ENCODE data around the gene CUBN.

Gene CUBN

DNA sequence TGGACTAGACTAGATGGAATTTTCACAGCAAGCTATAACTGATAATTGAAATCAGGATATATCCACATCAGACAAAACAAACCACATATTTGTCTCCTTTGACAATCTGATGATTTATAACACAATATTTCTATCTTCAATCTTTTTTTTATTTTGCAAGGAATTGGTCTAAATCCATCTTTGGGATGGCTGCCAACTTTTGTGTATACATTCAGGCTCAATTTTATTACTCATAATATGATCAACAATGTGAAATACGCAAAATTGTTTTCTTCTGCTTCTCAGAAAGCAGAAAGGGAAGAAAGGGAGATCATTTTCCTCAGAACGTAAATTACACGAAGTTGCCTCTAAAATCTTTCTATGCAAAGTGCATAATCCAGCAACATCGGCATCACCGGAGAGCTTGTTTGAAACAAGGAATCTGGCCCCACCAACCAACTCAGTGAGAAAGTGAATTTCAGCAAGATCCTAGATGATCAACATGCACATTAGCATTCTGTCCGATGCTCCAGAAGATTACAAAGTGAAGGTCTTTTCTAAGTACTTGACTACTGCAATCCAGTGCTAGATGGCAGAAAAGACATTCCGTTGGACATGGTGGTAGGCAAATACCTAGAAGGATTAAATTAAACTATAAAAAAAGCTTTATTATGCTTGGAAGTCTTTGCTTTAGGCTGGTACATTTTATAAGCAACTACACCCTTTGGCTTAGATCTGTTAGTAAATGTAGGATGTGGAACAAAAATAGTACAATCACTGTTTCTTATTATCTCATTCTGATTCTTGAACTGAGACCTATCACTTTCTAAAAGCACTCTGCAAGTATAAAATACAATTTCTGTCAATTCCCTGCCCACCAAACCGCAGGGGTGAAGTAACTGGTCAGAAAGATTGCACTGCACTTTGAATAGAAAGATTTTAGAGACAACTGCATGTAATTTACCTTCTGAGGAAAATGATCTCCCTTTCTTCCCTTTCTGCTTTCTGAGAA is 186.0 kb downstream of the CUBN start:
- DNase-seq = no peak

- no peak for DNase-seq
Measured at GRCh38 chr10:16942381-16943078, 187.1 kb downstream of the CUBN start.

GRCh38 chr10:16941870-16942269 is 187.7 kb downstream of the CUBN start:
- no peak for DNase-seq

DNA sequence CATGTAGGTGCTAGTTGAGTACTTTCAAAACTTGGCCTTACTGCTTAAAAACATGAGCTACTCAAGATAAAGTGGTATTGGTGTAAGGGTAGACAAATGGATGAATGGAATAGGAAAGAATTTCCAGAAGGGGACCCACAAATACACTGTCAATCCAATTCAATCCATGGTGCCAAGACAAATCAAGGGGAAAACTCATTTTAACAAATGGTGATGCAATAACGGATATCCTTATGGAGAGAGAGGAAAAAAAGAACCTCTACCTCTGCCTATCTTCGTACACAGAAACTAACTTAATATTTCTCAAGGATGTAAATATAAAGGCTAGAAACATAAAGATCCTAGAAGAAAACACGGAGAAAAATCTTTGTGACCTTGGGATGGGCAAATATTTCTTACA is 188.5 kb downstream of the CUBN start:
- DNase-seq = no peak

DNA sequence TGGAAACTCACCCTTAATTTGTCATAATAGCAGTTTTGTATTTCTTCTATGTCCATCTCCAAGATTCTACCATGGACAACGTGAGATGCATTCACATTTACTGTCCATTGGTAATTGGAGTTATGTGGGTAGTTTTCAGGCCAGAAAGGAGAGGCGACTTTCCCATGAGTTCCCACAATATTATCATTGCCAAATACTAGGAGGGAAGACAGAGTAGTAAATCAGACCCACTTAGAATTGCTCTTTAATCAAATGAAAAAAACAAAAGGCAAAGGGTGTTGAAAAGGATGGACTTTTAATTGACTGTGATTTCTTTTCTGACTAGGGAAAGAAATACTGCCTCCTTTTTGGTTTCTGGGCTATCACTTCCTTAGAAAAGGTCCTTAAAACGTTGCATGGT is 190.7 kb downstream of the CUBN start:
- DNase-seq = no peak

GRCh38 chr10:16934461-16934860 is 195.2 kb downstream of the CUBN start:
- DNase-seq = no peak

DNA sequence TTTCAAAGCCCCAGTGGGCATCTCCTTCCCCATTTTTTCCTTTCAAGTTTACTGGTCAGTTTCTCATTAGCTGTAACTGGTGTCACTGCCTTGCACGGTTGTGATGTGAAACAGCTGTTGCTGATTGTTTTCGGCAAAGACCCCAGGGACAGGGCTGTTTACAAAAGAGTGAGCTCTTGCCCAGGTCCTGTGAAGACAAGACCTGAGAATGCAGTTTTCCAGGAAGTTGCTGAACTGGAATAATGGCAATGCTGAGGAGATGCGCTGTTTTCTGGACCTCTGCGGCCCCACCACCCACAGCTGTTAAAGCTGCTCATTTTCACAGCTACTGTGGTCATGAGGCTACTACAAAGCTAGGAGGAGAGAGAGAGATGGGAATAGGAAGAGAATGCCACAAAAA is 195.8 kb downstream of the CUBN start:
- no peak for DNase-seq

DNA sequence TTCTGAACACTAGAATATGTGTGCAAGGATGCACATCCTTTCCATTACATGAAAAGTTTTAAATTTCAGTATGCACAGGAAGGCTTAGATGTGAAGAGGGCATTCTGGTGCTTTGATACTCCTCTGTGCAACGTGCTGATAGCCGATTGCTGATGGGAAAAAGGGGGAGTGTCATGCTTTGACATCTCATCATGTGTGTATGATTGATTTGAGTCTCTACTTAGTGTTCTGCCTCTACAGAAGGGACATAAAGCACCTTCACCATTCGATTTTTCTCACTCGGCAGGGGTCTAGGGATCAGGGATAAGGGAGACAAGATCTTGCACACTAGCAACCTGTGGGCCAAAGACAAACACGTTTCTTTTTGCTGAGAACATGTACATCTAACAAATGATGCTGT is 197.7 kb downstream of the CUBN start:
- no peak for DNase-seq

DNA sequence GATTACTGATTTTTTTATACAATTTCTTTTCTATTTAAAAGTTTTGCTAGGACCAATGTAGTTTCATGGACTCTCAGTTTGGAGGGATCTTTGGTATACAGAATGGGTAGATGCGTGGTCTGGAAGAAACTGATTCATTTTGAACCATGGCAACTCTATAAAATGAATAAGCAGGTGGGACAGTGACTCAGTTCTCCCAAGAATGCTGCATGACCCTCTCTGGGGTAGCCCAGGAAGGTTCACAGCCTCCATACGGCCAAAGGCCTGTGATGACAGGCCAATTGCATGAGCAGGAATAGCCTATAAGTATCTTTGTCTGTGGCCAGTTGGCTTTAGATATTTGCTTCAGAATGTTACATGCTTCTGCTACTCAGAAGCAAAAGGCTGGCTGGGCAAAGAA is 199.1 kb downstream of the CUBN start:
- no peak for DNase-seq

DNA sequence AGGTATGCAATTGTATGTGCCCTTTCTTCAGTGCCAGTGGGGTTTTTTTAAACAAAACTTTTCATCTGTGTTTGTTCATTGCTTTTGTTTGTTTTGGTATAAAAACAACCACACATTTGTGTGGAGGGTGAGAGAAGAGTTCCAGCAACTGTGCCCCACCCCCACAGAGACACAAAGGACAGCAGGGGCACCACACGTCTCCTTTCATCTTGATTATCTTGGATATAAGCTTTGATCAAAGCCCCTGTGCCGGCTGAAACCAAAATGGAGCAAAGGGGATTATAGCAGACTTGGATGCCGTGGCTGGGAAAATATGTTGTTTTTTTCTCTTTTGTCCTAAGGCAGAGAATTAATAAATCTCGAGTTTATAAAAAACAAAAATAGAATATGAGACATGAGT is 200.5 kb downstream of the CUBN start:
- no peak for DNase-seq

- no peak for DNase-seq
Measured at GRCh38 chr10:16927546-16927945, 202.1 kb downstream of the CUBN start.

DNA sequence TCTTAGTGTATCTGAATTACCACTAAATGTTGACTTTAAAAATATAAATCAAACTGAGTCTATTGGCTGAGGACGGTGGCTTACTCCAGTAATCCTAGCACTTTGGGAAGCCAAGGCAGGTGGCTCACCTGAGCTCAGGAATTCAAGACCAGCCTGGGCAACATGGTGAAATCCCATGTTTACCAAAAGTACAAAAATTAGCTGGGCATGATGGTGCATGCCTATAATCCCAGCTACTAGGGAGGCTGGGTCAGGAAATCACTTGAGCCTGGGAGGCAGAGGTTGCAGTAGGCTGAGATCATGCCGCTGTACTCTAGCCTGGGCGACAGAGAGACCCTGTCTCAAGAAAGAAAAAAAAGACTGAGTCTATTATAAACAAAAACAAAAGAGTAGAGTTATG is 205.9 kb downstream of the CUBN start:
- no peak for DNase-seq

- DNase-seq = no peak
Measured at GRCh38 chr10:16923309-16923708, 206.3 kb downstream of the CUBN start.

- DNase-seq = no peak
Measured at GRCh38 chr10:16919121-16919982, 210.3 kb downstream of the CUBN start.

DNA sequence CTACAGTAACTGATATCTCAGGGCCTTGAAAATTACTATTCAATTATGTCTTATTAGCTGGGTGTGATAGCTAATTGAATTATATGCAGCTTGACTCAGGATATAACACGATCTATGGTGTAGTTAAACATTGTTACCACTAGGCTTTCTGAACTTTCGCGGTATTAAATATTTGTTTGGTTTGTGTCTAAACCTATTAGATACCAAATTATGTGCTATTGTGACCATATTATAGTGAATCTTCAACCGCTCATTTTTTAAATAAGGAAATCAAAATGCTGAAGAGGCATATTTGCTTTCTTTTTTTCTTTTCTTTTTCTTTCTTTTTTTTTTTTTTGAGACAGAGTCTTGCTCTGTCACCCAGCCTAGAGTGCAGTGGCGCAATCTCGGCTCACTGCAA is 213.1 kb downstream of the CUBN start:
- DNase-seq = no peak

DNA sequence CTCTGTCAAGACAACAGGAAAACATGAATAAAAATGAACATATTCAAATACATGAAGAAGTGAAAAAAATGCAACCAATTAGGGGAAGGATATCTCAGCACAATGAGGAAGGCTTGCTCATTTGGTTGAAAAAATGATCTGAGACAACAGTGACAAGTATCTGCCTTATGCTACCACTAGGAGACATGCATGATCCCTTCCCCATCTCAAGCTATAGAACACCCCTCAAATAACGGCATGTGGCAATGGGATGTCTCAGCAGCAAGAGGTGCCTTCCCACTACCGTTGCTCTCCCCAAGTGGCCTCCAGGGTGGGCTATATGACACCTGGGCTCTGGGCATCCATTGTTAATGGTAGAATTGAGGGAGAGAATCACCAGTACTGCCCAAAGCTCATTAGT is 214.3 kb downstream of the CUBN start:
- DNase-seq = no peak

DNA sequence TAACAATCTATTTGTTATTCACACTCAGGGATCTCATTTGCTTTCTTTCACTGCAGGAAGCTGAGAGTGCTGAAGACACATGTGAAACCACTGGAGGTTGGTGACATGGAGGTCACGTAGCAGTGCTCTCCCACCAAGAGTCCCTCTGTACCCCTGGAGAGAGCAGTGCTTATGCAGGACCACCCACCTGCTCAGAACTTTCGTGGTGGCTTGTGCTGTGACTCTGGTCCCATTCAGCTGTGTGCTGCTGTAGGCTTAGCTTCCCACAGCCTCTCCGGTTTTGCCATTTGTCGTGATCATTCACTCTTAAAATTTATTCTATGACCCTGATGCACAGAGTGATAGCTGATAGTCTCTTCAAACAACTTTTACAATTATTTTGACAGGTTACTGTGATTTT is 216.3 kb downstream of the CUBN start:
- no peak for DNase-seq

DNA sequence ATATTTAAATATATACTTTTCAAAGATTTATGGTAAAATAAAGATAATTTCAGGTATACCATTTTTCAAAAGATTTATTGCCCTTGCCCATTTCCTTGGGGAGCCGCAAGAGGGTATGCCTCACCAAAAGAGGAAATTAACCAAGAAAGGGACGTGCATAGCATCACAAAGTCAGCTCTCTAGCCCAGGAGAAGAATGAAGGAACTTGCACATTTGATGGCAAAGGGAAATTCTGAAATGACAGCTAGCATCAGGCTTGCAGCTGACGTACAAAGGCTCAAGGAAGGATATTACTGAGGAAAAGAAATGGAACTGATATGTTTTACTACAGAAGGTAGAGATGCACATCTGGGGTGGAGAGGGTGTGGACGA is 218.8 kb downstream of the CUBN start:
- no peak for DNase-seq

DNA sequence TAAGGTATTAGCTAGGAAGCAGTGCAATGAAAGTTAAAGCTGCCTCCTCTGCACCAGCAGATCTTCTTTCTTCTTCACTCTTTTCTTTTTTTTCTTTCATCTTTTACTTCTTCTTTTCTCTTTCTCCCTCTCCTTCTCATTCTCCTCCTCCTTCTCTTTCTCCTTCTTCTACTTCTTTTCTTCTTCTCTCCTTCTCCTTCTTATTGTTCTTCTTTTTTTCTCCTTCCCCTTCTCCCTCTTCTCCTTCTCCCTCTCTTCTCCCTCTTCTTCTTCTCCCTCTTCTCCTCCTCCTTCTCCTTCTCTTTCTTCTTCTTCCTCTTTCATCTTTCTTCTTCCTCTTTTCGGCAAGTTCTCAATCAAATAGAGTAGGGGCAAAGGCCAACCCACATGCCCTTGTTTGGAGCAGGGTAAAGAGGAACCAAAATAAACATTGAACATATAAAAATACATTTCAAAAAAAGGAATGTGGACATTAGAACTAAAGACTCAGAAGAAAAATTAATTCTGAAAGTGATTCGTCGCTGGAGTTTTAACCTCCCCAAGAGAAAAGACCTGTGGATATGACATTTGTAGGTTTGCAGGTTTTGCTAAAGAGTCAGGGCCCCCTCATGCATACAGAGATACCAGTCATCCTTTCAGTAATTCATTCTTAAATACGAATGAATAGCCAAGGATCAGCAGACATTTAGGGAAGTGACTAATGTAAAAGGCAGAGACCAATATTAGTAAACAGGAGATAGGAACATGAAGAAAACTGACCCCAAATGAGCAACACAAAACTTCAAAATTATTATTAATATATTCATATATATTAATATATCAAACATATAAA is 219.4 kb downstream of the CUBN start:
- no peak for DNase-seq

- no peak for DNase-seq
Measured at GRCh38 chr10:16909271-16909767, 220.3 kb downstream of the CUBN start.

- DNase-seq = no peak
Measured at GRCh38 chr10:16907687-16908086, 221.9 kb downstream of the CUBN start.

- DNase-seq = no peak
Measured at GRCh38 chr10:16905320-16905719, 224.3 kb downstream of the CUBN start.
